ENCODE measurements around the gene CHEK1. TPM values are rescaled to one million over a fixed set of nuclear protein-coding genes. Genes with fewer than 3 reads are reported as not detected.

Gene CHEK1
- total and polyA plus RNA-seq, 9 of the 15 experiments (the other 6 are each of a cell fraction or from before 2014, with no cell fraction given) = 62.6 to 108 (median 87.5) TPM

DNA sequence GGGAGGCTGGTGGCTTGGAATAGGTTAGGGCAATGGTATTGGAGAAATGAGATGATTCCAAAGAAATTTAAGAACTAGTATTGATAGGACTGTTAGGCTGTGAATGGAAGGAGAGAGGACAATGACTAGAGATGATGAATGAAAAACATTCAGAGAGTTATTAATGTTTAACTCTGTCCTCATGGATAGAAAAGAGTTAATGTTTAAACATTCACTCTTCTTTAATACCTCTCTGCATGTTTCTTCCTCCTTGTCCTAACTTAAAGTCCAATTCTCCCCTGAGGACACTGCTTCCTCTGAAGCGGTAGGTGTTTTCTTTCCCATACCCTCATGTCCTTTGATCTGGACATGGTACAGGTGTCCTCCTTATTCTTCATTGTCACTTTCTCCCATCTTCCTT, 13.4 kb downstream of the CHEK1 start (continued):
- TF ChIP-seq, protein P1, sequence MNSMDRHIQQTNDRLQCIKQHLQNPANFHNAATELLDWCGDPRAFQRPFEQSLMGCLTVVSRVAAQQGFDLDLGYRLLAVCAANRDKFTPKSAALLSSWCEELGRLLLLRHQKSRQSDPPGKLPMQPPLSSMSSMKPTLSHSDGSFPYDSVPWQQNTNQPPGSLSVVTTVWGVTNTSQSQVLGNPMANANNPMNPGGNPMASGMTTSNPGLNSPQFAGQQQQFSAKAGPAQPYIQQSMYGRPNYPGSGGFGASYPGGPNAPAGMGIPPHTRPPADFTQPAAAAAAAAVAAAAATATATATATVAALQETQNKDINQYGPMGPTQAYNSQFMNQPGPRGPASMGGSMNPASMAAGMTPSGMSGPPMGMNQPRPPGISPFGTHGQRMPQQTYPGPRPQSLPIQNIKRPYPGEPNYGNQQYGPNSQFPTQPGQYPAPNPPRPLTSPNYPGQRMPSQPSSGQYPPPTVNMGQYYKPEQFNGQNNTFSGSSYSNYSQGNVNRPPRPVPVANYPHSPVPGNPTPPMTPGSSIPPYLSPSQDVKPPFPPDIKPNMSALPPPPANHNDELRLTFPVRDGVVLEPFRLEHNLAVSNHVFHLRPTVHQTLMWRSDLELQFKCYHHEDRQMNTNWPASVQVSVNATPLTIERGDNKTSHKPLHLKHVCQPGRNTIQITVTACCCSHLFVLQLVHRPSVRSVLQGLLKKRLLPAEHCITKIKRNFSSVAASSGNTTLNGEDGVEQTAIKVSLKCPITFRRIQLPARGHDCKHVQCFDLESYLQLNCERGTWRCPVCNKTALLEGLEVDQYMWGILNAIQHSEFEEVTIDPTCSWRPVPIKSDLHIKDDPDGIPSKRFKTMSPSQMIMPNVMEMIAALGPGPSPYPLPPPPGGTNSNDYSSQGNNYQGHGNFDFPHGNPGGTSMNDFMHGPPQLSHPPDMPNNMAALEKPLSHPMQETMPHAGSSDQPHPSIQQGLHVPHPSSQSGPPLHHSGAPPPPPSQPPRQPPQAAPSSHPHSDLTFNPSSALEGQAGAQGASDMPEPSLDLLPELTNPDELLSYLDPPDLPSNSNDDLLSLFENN (IDR thresholded peaks at IDR 0.05; ENCODE audit: low read depth in 2 of 2, low read length in 2 of 2) = no peak
- TF ChIP-seq CREBBP (IDR thresholded peaks at IDR 0.05; ENCODE audit: low read depth, low read length) (no peak), NFXL1 (CRISPR knock-in tag; IDR thresholded peaks at IDR 0.05) (no peak), ZNF217 (CRISPR knock-in tag; IDR thresholded peaks at IDR 0.05) (no peak), STAT5B (CRISPR knock-in tag; IDR thresholded peaks at IDR 0.05) (no peak), SRSF7 (optimal IDR thresholded peaks at IDR 0.05; ENCODE audit: low read depth, low read length) (no peak), CEBPB (tag; IDR thresholded peaks at IDR 0.05) (no peak), ATF1 (CRISPR knock-in tag; IDR thresholded peaks at IDR 0.05) (no peak), ATF1 (tag; IDR thresholded peaks at IDR 0.05) (no peak), ZNF133 (CRISPR knock-in tag; IDR thresholded peaks at IDR 0.05) (no peak)
- TF ChIP-seq, protein P2, sequence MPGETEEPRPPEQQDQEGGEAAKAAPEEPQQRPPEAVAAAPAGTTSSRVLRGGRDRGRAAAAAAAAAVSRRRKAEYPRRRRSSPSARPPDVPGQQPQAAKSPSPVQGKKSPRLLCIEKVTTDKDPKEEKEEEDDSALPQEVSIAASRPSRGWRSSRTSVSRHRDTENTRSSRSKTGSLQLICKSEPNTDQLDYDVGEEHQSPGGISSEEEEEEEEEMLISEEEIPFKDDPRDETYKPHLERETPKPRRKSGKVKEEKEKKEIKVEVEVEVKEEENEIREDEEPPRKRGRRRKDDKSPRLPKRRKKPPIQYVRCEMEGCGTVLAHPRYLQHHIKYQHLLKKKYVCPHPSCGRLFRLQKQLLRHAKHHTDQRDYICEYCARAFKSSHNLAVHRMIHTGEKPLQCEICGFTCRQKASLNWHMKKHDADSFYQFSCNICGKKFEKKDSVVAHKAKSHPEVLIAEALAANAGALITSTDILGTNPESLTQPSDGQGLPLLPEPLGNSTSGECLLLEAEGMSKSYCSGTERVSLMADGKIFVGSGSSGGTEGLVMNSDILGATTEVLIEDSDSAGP (CRISPR knock-in tag; IDR thresholded peaks at IDR 0.05) = no peak
- TF ChIP-seq, protein P3, sequence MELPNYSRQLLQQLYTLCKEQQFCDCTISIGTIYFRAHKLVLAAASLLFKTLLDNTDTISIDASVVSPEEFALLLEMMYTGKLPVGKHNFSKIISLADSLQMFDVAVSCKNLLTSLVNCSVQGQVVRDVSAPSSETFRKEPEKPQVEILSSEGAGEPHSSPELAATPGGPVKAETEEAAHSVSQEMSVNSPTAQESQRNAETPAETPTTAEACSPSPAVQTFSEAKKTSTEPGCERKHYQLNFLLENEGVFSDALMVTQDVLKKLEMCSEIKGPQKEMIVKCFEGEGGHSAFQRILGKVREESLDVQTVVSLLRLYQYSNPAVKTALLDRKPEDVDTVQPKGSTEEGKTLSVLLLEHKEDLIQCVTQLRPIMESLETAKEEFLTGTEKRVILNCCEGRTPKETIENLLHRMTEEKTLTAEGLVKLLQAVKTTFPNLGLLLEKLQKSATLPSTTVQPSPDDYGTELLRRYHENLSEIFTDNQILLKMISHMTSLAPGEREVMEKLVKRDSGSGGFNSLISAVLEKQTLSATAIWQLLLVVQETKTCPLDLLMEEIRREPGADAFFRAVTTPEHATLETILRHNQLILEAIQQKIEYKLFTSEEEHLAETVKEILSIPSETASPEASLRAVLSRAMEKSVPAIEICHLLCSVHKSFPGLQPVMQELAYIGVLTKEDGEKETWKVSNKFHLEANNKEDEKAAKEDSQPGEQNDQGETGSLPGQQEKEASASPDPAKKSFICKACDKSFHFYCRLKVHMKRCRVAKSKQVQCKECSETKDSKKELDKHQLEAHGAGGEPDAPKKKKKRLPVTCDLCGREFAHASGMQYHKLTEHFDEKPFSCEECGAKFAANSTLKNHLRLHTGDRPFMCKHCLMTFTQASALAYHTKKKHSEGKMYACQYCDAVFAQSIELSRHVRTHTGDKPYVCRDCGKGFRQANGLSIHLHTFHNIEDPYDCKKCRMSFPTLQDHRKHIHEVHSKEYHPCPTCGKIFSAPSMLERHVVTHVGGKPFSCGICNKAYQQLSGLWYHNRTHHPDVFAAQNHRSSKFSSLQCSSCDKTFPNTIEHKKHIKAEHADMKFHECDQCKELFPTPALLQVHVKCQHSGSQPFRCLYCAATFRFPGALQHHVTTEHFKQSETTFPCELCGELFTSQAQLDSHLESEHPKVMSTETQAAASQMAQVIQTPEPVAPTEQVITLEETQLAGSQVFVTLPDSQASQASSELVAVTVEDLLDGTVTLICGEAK (IDR thresholded peaks at IDR 0.05) = no peak
- TF ChIP-seq, protein P3 (CRISPR knock-in tag; IDR thresholded peaks at IDR 0.05) = no peak
- TF ChIP-seq, protein P4, sequence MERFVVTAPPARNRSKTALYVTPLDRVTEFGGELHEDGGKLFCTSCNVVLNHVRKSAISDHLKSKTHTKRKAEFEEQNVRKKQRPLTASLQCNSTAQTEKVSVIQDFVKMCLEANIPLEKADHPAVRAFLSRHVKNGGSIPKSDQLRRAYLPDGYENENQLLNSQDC (CRISPR knock-in tag; IDR thresholded peaks at IDR 0.05) = no peak
